HUES48 (cell line): ENCODE results near the gene TRAF3.

Experiments used
- H3K27ac ChIP-seq: one replicate; pipeline ENCODE4 v1.7.0; 2013; ENCODE audit warnings: low read depth, low read length, inconsistent platforms
- H3K27me3 ChIP-seq: 2 replicates; pipeline ENCODE4 v1.6.1; 2013; ENCODE audit warnings: mild to moderate bottlenecking, low read length; ENCODE audit not compliant: control insufficient read depth, insufficient read depth
- H3K36me3 ChIP-seq: 2 replicates; pipeline ENCODE4 v1.6.1; 2013; ENCODE audit warnings: low read length; ENCODE audit not compliant: control insufficient read depth, insufficient read depth
- H3K4me1 ChIP-seq: 2 replicates; pipeline ENCODE4 v1.6.1; 2013; ENCODE audit warnings: mild to moderate bottlenecking, low read length; ENCODE audit not compliant: control insufficient read depth, insufficient read depth
- H3K4me3 ChIP-seq: 2 replicates; pipeline ENCODE4 v1.5.1; 2013; ENCODE audit warnings: mild to moderate bottlenecking, low read depth, low read length
- H3K9ac ChIP-seq: 2 replicates; pipeline ENCODE4 v1.6.1; 2013; ENCODE audit warnings: mild to moderate bottlenecking, low read depth, low read length, moderate library complexity
- H3K9me3 ChIP-seq: 2 replicates; pipeline ENCODE4 v1.6.1; 2013; ENCODE audit warnings: low read length; ENCODE audit not compliant: control insufficient read depth, insufficient read depth

Gene TRAF3

GRCh38 chr14:102937331-102938175, 160.3 kb downstream of the TRAF3 start:
- no peak overlapping the region for H3K27ac ChIP-seq
- no peak overlapping the region for H3K9ac ChIP-seq
- H3K36me3 ChIP-seq = peaks cover 57% of the 10 kb centered on the region
- no peak overlapping the region for H3K4me3 ChIP-seq
- no peaks in the 10 kb centered on the region for H3K27me3 ChIP-seq
- no peaks in the 10 kb centered on the region for H3K4me1 ChIP-seq
- H3K9me3 ChIP-seq = no peaks in the 10 kb centered on the region

GRCh38 chr14:102938191-102938590, 160.9 kb downstream of the TRAF3 start:
- H3K27ac ChIP-seq = no peak overlapping the region
- peaks cover 57% of the 10 kb centered on the region for H3K36me3 ChIP-seq
- H3K4me1 ChIP-seq = no peaks in the 10 kb centered on the region
- no peaks in the 10 kb centered on the region for H3K9me3 ChIP-seq
- no peak overlapping the region for H3K4me3 ChIP-seq
- H3K9ac ChIP-seq = no peak overlapping the region
- no peaks in the 10 kb centered on the region for H3K27me3 ChIP-seq

GRCh38 chr14:102939329-102939728, 162.1 kb downstream of the TRAF3 start:
- no peaks in the 10 kb centered on the region for H3K4me1 ChIP-seq
- no peak overlapping the region for H3K9ac ChIP-seq
- H3K27ac ChIP-seq = no peak overlapping the region
- no peaks in the 10 kb centered on the region for H3K27me3 ChIP-seq
- no peak overlapping the region for H3K4me3 ChIP-seq
- no peaks in the 10 kb centered on the region for H3K9me3 ChIP-seq
- H3K36me3 ChIP-seq = peaks cover 62% of the 10 kb centered on the region

- Histone ChIP-seq H3K9ac (no peak overlapping the region), H3K36me3 (peaks cover 69% of the 10 kb centered on the region), H3K27ac (no peak overlapping the region), H3K9me3 (no peaks in the 10 kb centered on the region), H3K27me3 (no peaks in the 10 kb centered on the region), H3K4me1 (no peaks in the 10 kb centered on the region), H3K4me3 (no peak overlapping the region)
Observed at GRCh38 chr14:102939820-102940561, 162.7 kb downstream of the TRAF3 start.

GRCh38 chr14:102940729-102941362, 163.6 kb downstream of the TRAF3 start:
- Histone ChIP-seq H3K27me3 (no peaks in the 10 kb centered on the region), H3K4me1 (no peaks in the 10 kb centered on the region), H3K9me3 (no peaks in the 10 kb centered on the region), H3K9ac (no peak overlapping the region), H3K27ac (no peak overlapping the region), H3K36me3 (peaks cover 77% of the 10 kb centered on the region), H3K4me3 (no peak overlapping the region)

GRCh38 chr14:102941419-102942011, 164.3 kb downstream of the TRAF3 start:
- Histone ChIP-seq H3K9ac (no peak overlapping the region), H3K4me1 (no peaks in the 10 kb centered on the region), H3K9me3 (no peaks in the 10 kb centered on the region), H3K27me3 (no peaks in the 10 kb centered on the region), H3K36me3 (peaks cover 82% of the 10 kb centered on the region), H3K27ac (no peak overlapping the region), H3K4me3 (no peak overlapping the region)

GRCh38 chr14:102942069-102942468, 164.8 kb downstream of the TRAF3 start:
- no peaks in the 10 kb centered on the region for H3K4me1 ChIP-seq
- no peak overlapping the region for H3K4me3 ChIP-seq
- no peak overlapping the region for H3K27ac ChIP-seq
- peaks cover 88% of the 10 kb centered on the region for H3K36me3 ChIP-seq
- no peak overlapping the region for H3K9ac ChIP-seq
- H3K27me3 ChIP-seq = no peaks in the 10 kb centered on the region
- no peaks in the 10 kb centered on the region for H3K9me3 ChIP-seq

- H3K9ac ChIP-seq = no peak overlapping the region
- no peaks in the 10 kb centered on the region for H3K4me1 ChIP-seq
- H3K36me3 ChIP-seq = peaks cover 85% of the 10 kb centered on the region
- no peaks in the 10 kb centered on the region for H3K27me3 ChIP-seq
- H3K27ac ChIP-seq = no peak overlapping the region
- no peaks in the 10 kb centered on the region for H3K9me3 ChIP-seq
- H3K4me3 ChIP-seq = no peak overlapping the region
Observed at GRCh38 chr14:102943454-102943853, 166.2 kb downstream of the TRAF3 start.

GRCh38 chr14:102943979-102944378, 166.7 kb downstream of the TRAF3 start:
- H3K4me3 ChIP-seq = no peak overlapping the region
- no peak overlapping the region for H3K27ac ChIP-seq
- H3K9ac ChIP-seq = no peak overlapping the region
- H3K4me1 ChIP-seq = no peaks in the 10 kb centered on the region
- no peaks in the 10 kb centered on the region for H3K27me3 ChIP-seq
- H3K9me3 ChIP-seq = no peaks in the 10 kb centered on the region
- peaks cover 89% of the 10 kb centered on the region for H3K36me3 ChIP-seq

- Histone ChIP-seq H3K4me1 (no peaks in the 10 kb centered on the region), H3K9ac (no peak overlapping the region), H3K9me3 (no peaks in the 10 kb centered on the region), H3K36me3 (peaks cover 89% of the 10 kb centered on the region), H3K4me3 (no peak overlapping the region), H3K27ac (no peak overlapping the region), H3K27me3 (no peaks in the 10 kb centered on the region)
Observed at GRCh38 chr14:102944448-102945330, 167.4 kb downstream of the TRAF3 start.
